ENCODE data around the gene IL1RAPL1. TPM values are rescaled to one million over a fixed set of nuclear protein-coding genes. Genes with fewer than 3 reads are reported as not detected.
A peak's percentile ranks its signal among the peaks of the same experiment; 100 is the strongest.

IL1RAPL1 gene
- polyA plus RNA-seq, 1 donor from 2014 or later, result not detected

- Histone ChIP-seq H3K4me3 (ENCODE audit: low read length) (no peak overlapping the region), H3K27me3 (ENCODE audit: insufficient read depth, low read depth, low read length) (no peaks in the 10 kb centered on the region), H3K27ac (ENCODE audit: low read length) (peak overlapping the region; percentile 24), H3K9ac (ENCODE audit: low read length) (no peak overlapping the region), H3K9me2 (ENCODE audit: insufficient read depth, low read length) (no peaks in the 10 kb centered on the region), H4K20me1 (ENCODE audit: insufficient read depth) (no peaks in the 10 kb centered on the region), H3K4me2 (ENCODE audit: low read length) (no peak overlapping the region), H2AFZ (ENCODE audit: low read depth, low read length) (no peak overlapping the region), H3K9me3 (ENCODE audit: low read length) (no peaks in the 10 kb centered on the region), H3F3A (ENCODE audit: insufficient read depth, low read length, poor library complexity, severe bottlenecking) (no peaks in the 10 kb centered on the region), H3K79me2 (replicated peaks; ENCODE audit: insufficient read depth, low read length) (no peaks in the 10 kb centered on the region), H3K36me3 (ENCODE audit: insufficient read depth, low read length) (no peaks in the 10 kb centered on the region)
- TF ChIP-seq RAD21 (conservative IDR thresholded peaks at IDR 0.05) (no peak), EP300 (conservative IDR thresholded peaks at IDR 0.05; ENCODE audit: poor library complexity, severe bottlenecking) (peak; percentile 92), TAF1 (IDR thresholded peaks at IDR 0.05; ENCODE audit: low read depth) (no peak), EZH2 (IDR thresholded peaks at IDR 0.05; ENCODE audit: borderline replicate concordance, insufficient read depth, low read length, poor library complexity, severe bottlenecking) (no peak), MXI1 (conservative IDR thresholded peaks at IDR 0.05; ENCODE audit: poor library complexity, severe bottlenecking) (no peak), POLR2AphosphoS5 (IDR thresholded peaks at IDR 0.05) (peak; percentile 63), SMC3 (conservative IDR thresholded peaks at IDR 0.05; ENCODE audit: poor library complexity) (no peak)
- TF ChIP-seq, protein P1, sequence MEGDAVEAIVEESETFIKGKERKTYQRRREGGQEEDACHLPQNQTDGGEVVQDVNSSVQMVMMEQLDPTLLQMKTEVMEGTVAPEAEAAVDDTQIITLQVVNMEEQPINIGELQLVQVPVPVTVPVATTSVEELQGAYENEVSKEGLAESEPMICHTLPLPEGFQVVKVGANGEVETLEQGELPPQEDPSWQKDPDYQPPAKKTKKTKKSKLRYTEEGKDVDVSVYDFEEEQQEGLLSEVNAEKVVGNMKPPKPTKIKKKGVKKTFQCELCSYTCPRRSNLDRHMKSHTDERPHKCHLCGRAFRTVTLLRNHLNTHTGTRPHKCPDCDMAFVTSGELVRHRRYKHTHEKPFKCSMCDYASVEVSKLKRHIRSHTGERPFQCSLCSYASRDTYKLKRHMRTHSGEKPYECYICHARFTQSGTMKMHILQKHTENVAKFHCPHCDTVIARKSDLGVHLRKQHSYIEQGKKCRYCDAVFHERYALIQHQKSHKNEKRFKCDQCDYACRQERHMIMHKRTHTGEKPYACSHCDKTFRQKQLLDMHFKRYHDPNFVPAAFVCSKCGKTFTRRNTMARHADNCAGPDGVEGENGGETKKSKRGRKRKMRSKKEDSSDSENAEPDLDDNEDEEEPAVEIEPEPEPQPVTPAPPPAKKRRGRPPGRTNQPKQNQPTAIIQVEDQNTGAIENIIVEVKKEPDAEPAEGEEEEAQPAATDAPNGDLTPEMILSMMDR (IDR thresholded peaks at IDR 0.05; ENCODE audit: poor library complexity, severe bottlenecking), result no peak
- TF ChIP-seq, protein P2, sequence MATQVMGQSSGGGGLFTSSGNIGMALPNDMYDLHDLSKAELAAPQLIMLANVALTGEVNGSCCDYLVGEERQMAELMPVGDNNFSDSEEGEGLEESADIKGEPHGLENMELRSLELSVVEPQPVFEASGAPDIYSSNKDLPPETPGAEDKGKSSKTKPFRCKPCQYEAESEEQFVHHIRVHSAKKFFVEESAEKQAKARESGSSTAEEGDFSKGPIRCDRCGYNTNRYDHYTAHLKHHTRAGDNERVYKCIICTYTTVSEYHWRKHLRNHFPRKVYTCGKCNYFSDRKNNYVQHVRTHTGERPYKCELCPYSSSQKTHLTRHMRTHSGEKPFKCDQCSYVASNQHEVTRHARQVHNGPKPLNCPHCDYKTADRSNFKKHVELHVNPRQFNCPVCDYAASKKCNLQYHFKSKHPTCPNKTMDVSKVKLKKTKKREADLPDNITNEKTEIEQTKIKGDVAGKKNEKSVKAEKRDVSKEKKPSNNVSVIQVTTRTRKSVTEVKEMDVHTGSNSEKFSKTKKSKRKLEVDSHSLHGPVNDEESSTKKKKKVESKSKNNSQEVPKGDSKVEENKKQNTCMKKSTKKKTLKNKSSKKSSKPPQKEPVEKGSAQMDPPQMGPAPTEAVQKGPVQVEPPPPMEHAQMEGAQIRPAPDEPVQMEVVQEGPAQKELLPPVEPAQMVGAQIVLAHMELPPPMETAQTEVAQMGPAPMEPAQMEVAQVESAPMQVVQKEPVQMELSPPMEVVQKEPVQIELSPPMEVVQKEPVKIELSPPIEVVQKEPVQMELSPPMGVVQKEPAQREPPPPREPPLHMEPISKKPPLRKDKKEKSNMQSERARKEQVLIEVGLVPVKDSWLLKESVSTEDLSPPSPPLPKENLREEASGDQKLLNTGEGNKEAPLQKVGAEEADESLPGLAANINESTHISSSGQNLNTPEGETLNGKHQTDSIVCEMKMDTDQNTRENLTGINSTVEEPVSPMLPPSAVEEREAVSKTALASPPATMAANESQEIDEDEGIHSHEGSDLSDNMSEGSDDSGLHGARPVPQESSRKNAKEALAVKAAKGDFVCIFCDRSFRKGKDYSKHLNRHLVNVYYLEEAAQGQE (IDR thresholded peaks at IDR 0.05; ENCODE audit: borderline replicate concordance), result peak; percentile 98
Measured at GRCh38 chrX:29869837-29870236, 1282.6 kb downstream of the IL1RAPL1 start.

GRCh38 chrX:29870608-29871007 is 1283.4 kb downstream of the IL1RAPL1 start:
- Histone ChIP-seq H3K9me2 (ENCODE audit: insufficient read depth, low read length) (no peaks in the 10 kb centered on the region), H3K27ac (ENCODE audit: low read length) (peak overlapping the region; percentile 24), H3K4me3 (ENCODE audit: low read length) (peak overlapping the region; percentile 7), H3K79me2 (replicated peaks; ENCODE audit: insufficient read depth, low read length) (no peaks in the 10 kb centered on the region), H3F3A (ENCODE audit: insufficient read depth, low read length, poor library complexity, severe bottlenecking) (no peaks in the 10 kb centered on the region), H3K36me3 (ENCODE audit: insufficient read depth, low read length) (no peaks in the 10 kb centered on the region), H3K9me3 (ENCODE audit: low read length) (no peaks in the 10 kb centered on the region), H3K27me3 (ENCODE audit: insufficient read depth, low read depth, low read length) (no peaks in the 10 kb centered on the region), H4K20me1 (ENCODE audit: insufficient read depth) (no peaks in the 10 kb centered on the region), H2AFZ (ENCODE audit: low read depth, low read length) (no peak overlapping the region), H3K9ac (ENCODE audit: low read length) (no peak overlapping the region), H3K4me2 (ENCODE audit: low read length) (no peak overlapping the region)
- TF ChIP-seq RAD21 (conservative IDR thresholded peaks at IDR 0.05) (no peak), POLR2AphosphoS5 (IDR thresholded peaks at IDR 0.05) (no peak), MXI1 (conservative IDR thresholded peaks at IDR 0.05; ENCODE audit: poor library complexity, severe bottlenecking) (no peak), TAF1 (IDR thresholded peaks at IDR 0.05; ENCODE audit: low read depth) (no peak), EP300 (conservative IDR thresholded peaks at IDR 0.05; ENCODE audit: poor library complexity, severe bottlenecking) (no peak), EZH2 (IDR thresholded peaks at IDR 0.05; ENCODE audit: borderline replicate concordance, insufficient read depth, low read length, poor library complexity, severe bottlenecking) (no peak), SMC3 (conservative IDR thresholded peaks at IDR 0.05; ENCODE audit: poor library complexity) (no peak)
- TF ChIP-seq, protein P1 (IDR thresholded peaks at IDR 0.05; ENCODE audit: poor library complexity, severe bottlenecking), result no peak
